Activated naive CD4-positive, alpha-beta T cell treated with anti-CD3 and anti-CD28 coated beads, Interleukin-2, amount 10 ng/mL, durations not matched to agents 7 days and 5 days (primary cell): ENCODE data around the gene HTT.
"Not testable (repeated sequence)": the region's sequence is repeated elsewhere in the genome, so short reads cannot be mapped to it uniquely, and the experiment has no call there.

Experiments
- CTCF ChIA-PET: fragments of 350-600 bp; sonication (Branson Sonifier 250); formaldehyde crosslinking; loops from one replicate; lab custom pipeline; 2021; ENCODE audit warnings: antibody characterized with exemption; lab: Charles Lee
- DNase-seq: peaks from one replicate; pipeline ENCODE4 v3.0.0-alpha.2; 2020
- H3K27ac Mint-ChIP-seq: one replicate; pipeline ENCODE4 v1.8.0; 2021; ENCODE audit warnings: mild to moderate bottlenecking, moderate library complexity, mixed read lengths
- H3K27me3 Mint-ChIP-seq: one replicate; pipeline ENCODE4 v1.8.0; 2021; ENCODE audit warnings: mild to moderate bottlenecking, mixed read lengths
- H3K36me3 Mint-ChIP-seq: one replicate; pipeline ENCODE4 v1.8.0; 2021; ENCODE audit warnings: mixed read lengths
- H3K4me1 Mint-ChIP-seq: one replicate; pipeline ENCODE4 v1.8.0; 2021; ENCODE audit warnings: mixed read lengths
- H3K4me3 Mint-ChIP-seq: one replicate; pipeline ENCODE4 v1.8.0; 2021; ENCODE audit warnings: mild to moderate bottlenecking, moderate library complexity, mixed read lengths
- H3K9me3 Mint-ChIP-seq: one replicate; pipeline ENCODE4 v1.8.0; 2021; ENCODE audit warnings: mixed read lengths

Gene HTT

GRCh38 chr4:3166434-3166833 lies 92.0 kb downstream of the HTT start:
- peaks cover 32% of the 10 kb centered on the region for H3K9me3 Mint-ChIP-seq
- H3K4me3 Mint-ChIP-seq, H3K4me1 Mint-ChIP-seq, H3K27ac Mint-ChIP-seq, H3K27me3 Mint-ChIP-seq, DNase-seq, CTCF ChIA-PET: not testable (repeated sequence)
- peaks cover 85% of the 10 kb centered on the region for H3K36me3 Mint-ChIP-seq

- Mint-ChIP-seq H3K4me1 (peaks cover 7% of the 10 kb centered on the region), H3K4me3 (no peak overlapping the region), H3K27ac (no peak overlapping the region), H3K36me3 (peaks cover 79% of the 10 kb centered on the region), H3K27me3 (no peaks in the 10 kb centered on the region), H3K9me3 (peaks cover 17% of the 10 kb centered on the region)
- CTCF ChIA-PET = no interaction called here
- DNase-seq = no peak
Observed at GRCh38 chr4:3168029-3168428, 93.5 kb downstream of the HTT start.

- H3K4me1 Mint-ChIP-seq = no peaks in the 10 kb centered on the region
- no peaks in the 10 kb centered on the region for H3K9me3 Mint-ChIP-seq
- no peak for DNase-seq
- H3K4me3 Mint-ChIP-seq = no peak overlapping the region
- H3K36me3 Mint-ChIP-seq = peaks cover 52% of the 10 kb centered on the region
- no peaks in the 10 kb centered on the region for H3K27me3 Mint-ChIP-seq
- CTCF ChIA-PET = interaction anchor here (0.7 to 1.0 kb wide), 2 partner anchors 29 to 49 kb away, joined by 3 read pairs; no protein-coding TSS in a partner anchor
- H3K27ac Mint-ChIP-seq = no peak overlapping the region
Observed at GRCh38 chr4:3174371-3175338, 100.2 kb downstream of the HTT start.

- Mint-ChIP-seq H3K27me3 (no peaks in the 10 kb centered on the region), H3K4me1 (no peaks in the 10 kb centered on the region), H3K4me3 (no peak overlapping the region), H3K9me3 (no peaks in the 10 kb centered on the region), H3K36me3 (peaks cover 50% of the 10 kb centered on the region), H3K27ac (no peak overlapping the region)
- DNase-seq = no peak
- CTCF ChIA-PET = no interaction called here
Observed at GRCh38 chr4:3176367-3177229, 102.1 kb downstream of the HTT start.

DNA sequence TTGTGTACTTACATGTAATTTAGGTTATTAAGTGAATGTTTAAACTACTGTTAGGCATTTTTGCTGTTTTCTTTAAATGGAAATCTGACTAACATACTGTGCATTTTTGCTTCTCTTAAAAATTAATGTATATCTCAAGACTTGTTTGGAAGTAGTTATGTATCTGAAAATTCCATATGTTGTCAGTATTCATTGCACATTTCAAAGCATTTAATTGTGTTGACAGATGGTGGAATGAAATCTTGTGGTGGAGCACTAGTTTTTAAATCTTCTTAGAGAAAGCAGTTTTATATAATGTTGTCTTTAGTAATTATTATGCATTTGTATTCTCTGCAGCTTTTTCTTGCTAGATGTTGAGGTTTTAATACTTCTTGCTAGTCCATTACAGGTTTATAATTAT lies 102.9 kb downstream of the HTT start:
- H3K4me3 Mint-ChIP-seq = no peak overlapping the region
- no peaks in the 10 kb centered on the region for H3K27me3 Mint-ChIP-seq
- H3K27ac Mint-ChIP-seq = no peak overlapping the region
- no peak for DNase-seq
- peaks cover 46% of the 10 kb centered on the region for H3K36me3 Mint-ChIP-seq
- H3K9me3 Mint-ChIP-seq = no peaks in the 10 kb centered on the region
- no peaks in the 10 kb centered on the region for H3K4me1 Mint-ChIP-seq
- CTCF ChIA-PET = no interaction called here

- H3K4me1 Mint-ChIP-seq = no peaks in the 10 kb centered on the region
- DNase-seq = no peak
- H3K27me3 Mint-ChIP-seq = no peaks in the 10 kb centered on the region
- peaks cover 43% of the 10 kb centered on the region for H3K36me3 Mint-ChIP-seq
- CTCF ChIA-PET = no interaction called here
- H3K9me3 Mint-ChIP-seq = no peaks in the 10 kb centered on the region
- H3K27ac Mint-ChIP-seq = no peak overlapping the region
- no peak overlapping the region for H3K4me3 Mint-ChIP-seq
Observed at GRCh38 chr4:3177905-3178304, 103.4 kb downstream of the HTT start.

GRCh38 chr4:3178351-3178750 lies 103.9 kb downstream of the HTT start:
- H3K4me1 Mint-ChIP-seq = no peaks in the 10 kb centered on the region
- H3K27ac Mint-ChIP-seq = no peak overlapping the region
- CTCF ChIA-PET = no interaction called here
- no peak for DNase-seq
- no peaks in the 10 kb centered on the region for H3K9me3 Mint-ChIP-seq
- H3K36me3 Mint-ChIP-seq = peaks cover 38% of the 10 kb centered on the region
- H3K4me3 Mint-ChIP-seq = no peak overlapping the region
- no peaks in the 10 kb centered on the region for H3K27me3 Mint-ChIP-seq

DNA sequence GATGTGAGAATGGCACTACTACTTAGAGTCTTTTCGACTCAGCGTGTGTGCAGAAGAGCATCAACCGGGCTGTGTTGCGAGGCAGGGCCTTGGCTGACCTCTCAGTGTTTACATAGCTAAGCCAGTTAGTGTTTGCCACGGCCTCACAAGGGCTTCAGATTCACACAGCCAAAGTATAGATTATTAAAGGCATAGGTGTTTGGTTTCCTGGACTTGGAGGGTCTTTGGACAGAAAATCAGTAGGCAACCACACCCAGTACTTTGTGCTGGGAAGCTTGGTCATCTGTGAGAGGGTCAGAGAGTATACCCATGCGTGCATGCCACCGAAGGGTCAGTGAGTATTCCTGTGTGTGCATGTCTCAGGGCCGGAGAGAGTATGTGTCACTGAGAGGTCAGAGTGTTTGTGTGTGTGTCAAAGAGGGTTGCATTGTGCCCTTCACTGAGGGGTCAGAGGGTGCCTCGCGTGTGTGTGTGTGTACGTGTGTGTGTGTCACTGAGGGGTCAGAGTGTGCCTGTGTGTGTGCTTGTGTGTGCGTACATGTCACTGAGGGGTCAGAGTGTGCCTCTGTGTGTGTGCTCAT lies 104.7 kb downstream of the HTT start:
- Mint-ChIP-seq H3K27ac (peak overlapping the region; percentile 4), H3K4me1 (no peaks in the 10 kb centered on the region), H3K36me3 (peaks cover 46% of the 10 kb centered on the region), H3K4me3 (no peak overlapping the region), H3K27me3 (no peaks in the 10 kb centered on the region), H3K9me3 (no peaks in the 10 kb centered on the region)
- DNase-seq = no peak
- CTCF ChIA-PET = no interaction called here

DNA sequence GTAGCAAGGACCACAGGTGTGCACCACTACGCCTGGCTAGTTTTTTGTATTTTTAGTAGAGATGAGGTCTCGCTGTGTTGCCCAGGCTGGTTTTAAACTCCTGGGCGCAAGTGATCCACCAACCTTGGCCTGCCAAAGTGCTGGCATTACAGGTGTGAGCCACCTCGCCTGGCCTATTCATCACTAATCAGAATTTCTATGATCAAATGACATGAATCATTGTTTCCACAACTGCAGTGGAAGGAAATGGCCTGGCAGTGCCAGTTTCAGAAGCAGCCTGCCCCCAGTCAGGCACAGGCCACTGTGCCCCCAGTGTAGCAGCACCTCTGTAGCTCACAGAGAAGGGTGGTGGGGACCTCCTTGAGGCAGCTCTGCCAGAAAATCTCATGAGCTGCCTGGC lies 108.5 kb downstream of the HTT start:
- no peak for DNase-seq
- no peaks in the 10 kb centered on the region for H3K4me1 Mint-ChIP-seq
- H3K27me3 Mint-ChIP-seq = no peaks in the 10 kb centered on the region
- no peak overlapping the region for H3K4me3 Mint-ChIP-seq
- H3K9me3 Mint-ChIP-seq = no peaks in the 10 kb centered on the region
- CTCF ChIA-PET = interaction anchor here (0.8 to 1.7 kb wide), 2 partner anchors 10 to 76 kb away, joined by 3 read pairs; no protein-coding TSS in a partner anchor
- H3K36me3 Mint-ChIP-seq = peaks cover 52% of the 10 kb centered on the region
- no peak overlapping the region for H3K27ac Mint-ChIP-seq

DNA sequence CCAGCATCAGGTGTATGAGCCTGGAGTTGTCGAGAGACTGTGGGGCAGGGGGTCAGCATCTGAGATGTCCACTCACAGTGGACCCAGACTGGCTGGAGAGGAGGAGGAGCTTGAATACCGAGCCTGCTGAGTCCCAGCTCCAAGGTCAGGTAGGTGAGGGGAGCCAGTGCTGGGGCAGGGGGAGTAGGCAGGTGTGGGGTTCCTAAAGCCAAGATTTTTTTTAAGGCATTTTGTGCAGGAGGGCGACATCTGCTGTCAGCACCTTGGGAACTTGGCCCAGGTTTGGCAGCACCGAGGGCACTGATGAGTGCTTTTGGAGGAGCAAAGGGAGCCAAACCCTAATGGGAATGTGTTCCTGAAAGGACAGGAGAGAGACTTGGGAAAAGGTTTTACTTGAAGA lies 110.2 kb downstream of the HTT start:
- Mint-ChIP-seq H3K36me3 (peaks cover 51% of the 10 kb centered on the region), H3K27ac (no peak overlapping the region)
- CTCF ChIA-PET = interaction anchor here (1.3 kb wide), 1 partner anchor 78 kb away, joined by 4 read pairs; no protein-coding TSS in a partner anchor

DNA sequence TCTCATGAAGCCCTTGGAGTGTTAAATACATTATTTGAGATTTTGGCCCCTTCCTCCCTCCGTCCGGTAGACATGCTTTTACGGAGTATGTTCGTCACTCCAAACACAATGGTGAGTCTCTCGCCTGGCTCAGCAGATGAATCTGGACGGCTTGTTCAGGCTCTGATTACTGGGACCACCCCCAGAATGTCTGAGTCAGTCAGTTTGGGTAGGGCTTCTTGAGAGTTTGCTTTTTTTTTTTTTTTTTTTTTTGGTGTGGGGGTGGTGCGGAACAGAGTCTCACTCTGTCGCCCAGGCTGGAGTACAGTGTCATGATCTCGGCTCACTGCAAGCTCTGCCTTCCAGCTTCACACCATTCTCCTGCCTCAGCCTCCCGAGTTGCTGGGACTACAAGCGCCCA lies 112.1 kb downstream of the HTT start:
- Mint-ChIP-seq H3K27ac (no peak overlapping the region), H3K9me3 (no peaks in the 10 kb centered on the region), H3K4me3 (no peak overlapping the region), H3K36me3 (peaks cover 48% of the 10 kb centered on the region), H3K4me1 (peaks cover 5% of the 10 kb centered on the region), H3K27me3 (no peaks in the 10 kb centered on the region)
- CTCF ChIA-PET = no interaction called here
- no peak for DNase-seq

More for the DNA sequence above, 110.2 kb downstream of the HTT start:
- Mint-ChIP-seq H3K4me3 (no peak overlapping the region), H3K9me3 (no peaks in the 10 kb centered on the region), H3K4me1 (no peaks in the 10 kb centered on the region), H3K27me3 (no peaks in the 10 kb centered on the region)
- no peak for DNase-seq

GRCh38 chr4:3188118-3188517 lies 113.6 kb downstream of the HTT start:
- Mint-ChIP-seq H3K9me3 (no peaks in the 10 kb centered on the region), H3K27me3 (no peaks in the 10 kb centered on the region), H3K27ac (no peak overlapping the region), H3K4me1 (peaks cover 19% of the 10 kb centered on the region), H3K36me3 (peaks cover 50% of the 10 kb centered on the region), H3K4me3 (no peak overlapping the region)
- DNase-seq = no peak
- CTCF ChIA-PET = interaction anchor here (0.6 kb wide), 1 partner anchor 14 kb away, joined by 4 read pairs; no protein-coding TSS in a partner anchor

GRCh38 chr4:3189459-3189858 lies 115.0 kb downstream of the HTT start:
- no peak overlapping the region for H3K27ac Mint-ChIP-seq
- peaks cover 31% of the 10 kb centered on the region for H3K4me1 Mint-ChIP-seq
- CTCF ChIA-PET = no interaction called here
- no peak overlapping the region for H3K4me3 Mint-ChIP-seq
- H3K27me3 Mint-ChIP-seq = no peaks in the 10 kb centered on the region
- no peaks in the 10 kb centered on the region for H3K9me3 Mint-ChIP-seq
- DNase-seq = no peak
- H3K36me3 Mint-ChIP-seq = peaks cover 42% of the 10 kb centered on the region

- peaks cover 44% of the 10 kb centered on the region for H3K36me3 Mint-ChIP-seq
- DNase-seq = no peak
- H3K27me3 Mint-ChIP-seq = no peaks in the 10 kb centered on the region
- no peaks in the 10 kb centered on the region for H3K9me3 Mint-ChIP-seq
- CTCF ChIA-PET = interaction anchor here (1.3 to 1.5 kb wide), 2 partner anchors 11 to 18 kb away, joined by 3 to 6 read pairs; no protein-coding TSS in a partner anchor
- peaks cover 42% of the 10 kb centered on the region for H3K4me1 Mint-ChIP-seq
- H3K27ac Mint-ChIP-seq = no peak overlapping the region
- no peak overlapping the region for H3K4me3 Mint-ChIP-seq
Observed at GRCh38 chr4:3190549-3190948, 116.1 kb downstream of the HTT start.
